ENCODE measurements around the gene NXT1.

Gene NXT1

DNA sequence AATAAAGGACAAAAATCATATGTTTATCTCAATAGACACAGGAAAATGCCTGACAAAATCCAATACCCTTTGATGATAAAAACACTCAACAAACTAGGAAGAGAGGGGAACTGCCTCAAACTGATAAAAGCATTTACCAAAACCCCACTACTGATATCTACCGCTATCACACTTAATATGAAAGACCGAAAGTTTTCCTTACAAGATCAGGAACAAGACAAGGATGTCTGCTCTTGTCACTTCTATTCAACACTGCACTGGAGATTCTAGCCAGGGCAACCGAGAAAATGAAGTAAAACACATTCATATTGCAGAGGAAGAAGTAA is 36.5 kb downstream of the NXT1 start:
- no peak for DNase-seq (ENCODE audit: low read depth in 2 of 2, low spot score in 1 of 2)

DNA sequence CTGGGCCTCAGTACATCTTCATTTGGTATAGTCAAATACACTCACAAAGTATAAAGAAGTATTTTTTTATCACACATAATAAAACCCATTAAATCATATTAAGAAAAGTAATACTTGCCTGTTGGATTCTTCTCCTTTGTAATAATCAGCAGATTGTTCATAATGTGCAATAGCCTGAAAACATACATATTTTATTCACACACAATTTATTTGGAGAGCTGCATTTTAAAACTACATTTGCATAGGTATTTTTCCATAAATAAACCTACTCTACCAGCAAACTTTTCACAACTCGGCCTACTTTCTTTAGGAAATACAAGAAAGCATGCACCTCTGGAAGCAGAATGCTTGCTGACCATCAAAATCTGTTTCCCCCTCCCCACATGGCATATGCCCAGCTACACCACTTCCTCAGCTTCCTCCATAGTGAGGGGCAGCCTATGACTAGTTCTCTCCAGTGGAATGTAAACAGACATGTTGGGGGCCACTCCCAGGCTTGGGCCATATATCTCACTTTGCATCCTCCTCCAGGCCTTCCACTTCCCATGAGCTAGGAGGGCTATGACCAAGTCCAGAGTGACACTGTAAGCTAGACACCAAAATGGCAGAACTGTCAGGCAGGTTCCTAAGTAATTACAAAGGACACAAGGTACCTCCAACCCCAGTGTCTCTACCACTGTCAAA is 39.6 kb downstream of the NXT1 start:
- DNase-seq (ENCODE audit: low read depth in 2 of 2, low spot score in 1 of 2): no peak

GRCh38 chr20:23391707-23392310 is 41.2 kb downstream of the NXT1 start:
- no peak for DNase-seq (ENCODE audit: low read depth in 2 of 2, low spot score in 1 of 2)

GRCh38 chr20:23393996-23394775 is 43.6 kb downstream of the NXT1 start:
- no peak for DNase-seq (ENCODE audit: low read depth in 2 of 2, low spot score in 1 of 2)

DNA sequence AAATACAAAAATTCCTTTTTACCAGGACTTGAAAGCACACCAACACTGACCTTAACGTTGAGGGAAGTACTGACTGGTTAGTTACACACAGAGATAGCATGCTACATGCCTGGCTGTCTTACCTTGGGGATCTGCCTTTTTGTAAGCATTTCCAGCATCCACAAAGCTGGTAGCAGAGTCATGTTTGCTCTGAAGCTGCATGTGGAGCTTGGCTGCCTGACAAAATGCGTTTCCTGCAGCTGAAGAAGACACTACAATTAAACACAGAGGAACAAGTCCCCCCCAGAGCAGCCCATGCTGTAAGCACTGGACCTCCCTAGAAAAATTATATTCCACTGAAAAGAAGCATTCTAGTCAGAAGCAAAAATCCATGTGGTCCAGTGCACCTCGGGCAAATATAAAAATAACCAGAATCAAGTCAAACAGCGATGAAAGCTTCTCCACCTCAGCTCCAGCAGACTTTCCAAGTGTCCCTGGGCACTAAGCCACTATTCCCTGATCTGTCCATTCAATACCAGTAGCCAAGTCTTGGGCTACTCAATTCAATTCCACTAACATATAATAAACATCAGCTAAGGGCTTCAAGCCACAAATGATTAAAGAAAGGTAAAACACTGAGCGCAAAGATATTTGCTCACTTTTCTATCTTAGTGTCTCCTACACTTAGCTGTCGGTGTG is 46.5 kb downstream of the NXT1 start:
- no peak for DNase-seq (ENCODE audit: low read depth in 2 of 2, low spot score in 1 of 2)

- no peak for DNase-seq (ENCODE audit: low read depth in 2 of 2, low spot score in 1 of 2)
Observed at GRCh38 chr20:23397961-23398360, 47.4 kb downstream of the NXT1 start.

- no peak for DNase-seq (ENCODE audit: low read depth in 2 of 2, low spot score in 1 of 2)
Observed at GRCh38 chr20:23399568-23400241, 49.1 kb downstream of the NXT1 start.

DNA sequence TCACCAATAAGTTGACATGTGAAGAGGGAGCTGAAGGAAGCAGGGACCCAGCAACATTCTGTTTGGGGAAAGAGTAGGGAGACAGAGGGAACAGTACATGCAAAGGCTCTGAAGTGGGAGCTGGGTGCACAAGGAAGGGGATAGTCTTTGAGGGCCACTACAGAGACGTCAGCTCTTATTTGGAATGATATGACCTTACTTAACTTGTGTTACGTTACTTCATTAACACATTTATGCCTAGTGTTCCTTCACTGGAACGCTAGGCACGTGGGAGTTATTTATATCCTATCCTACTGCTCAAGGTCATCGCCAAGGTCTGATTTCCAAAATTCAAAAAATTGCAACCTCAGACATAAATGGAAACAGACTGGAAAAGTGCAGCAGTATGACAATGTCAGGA is 50.5 kb downstream of the NXT1 start:
- DNase-seq (ENCODE audit: low read depth in 2 of 2, low spot score in 1 of 2): no peak

DNA sequence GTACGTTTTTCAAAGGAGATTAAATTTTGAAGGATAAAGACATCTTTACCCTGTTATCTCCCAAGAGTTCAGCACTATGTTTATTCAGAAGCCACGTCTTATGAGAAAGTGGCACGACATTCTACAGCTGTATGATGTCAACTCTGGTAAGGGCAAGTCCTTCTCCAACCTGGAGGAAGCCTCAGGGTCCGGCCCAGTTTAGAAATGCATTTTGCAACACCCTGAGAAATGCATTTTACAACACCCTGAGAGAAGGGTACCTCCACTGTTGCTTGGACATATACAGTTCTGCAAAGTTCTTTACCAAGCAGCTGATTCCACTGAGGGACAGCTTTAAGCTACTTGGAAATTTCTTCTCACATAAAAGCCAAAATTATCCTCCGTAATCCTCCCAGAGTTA is 53.2 kb downstream of the NXT1 start:
- no peak for DNase-seq (ENCODE audit: low read depth in 2 of 2, low spot score in 1 of 2)

- no peak for DNase-seq (ENCODE audit: low read depth in 2 of 2, low spot score in 1 of 2)
Observed at GRCh38 chr20:23404196-23404595, 53.6 kb downstream of the NXT1 start.

Measured in stimulated activated CD8-positive, alpha-beta memory T cell treated with anti-CD3 and anti-CD28 coated beads, Interleukin-4, amount 100 ng/mL, for 4 hours (primary cell).